Measurements from ENCODE around the gene C1orf105. TPM values are rescaled to one million over a fixed set of nuclear protein-coding genes. Genes with fewer than 3 reads are reported as not detected.
A peak's percentile ranks its signal among the peaks of the same experiment; 100 is the strongest.
"Not testable (repeated sequence)": the region's sequence is repeated elsewhere in the genome, so short reads cannot be mapped to it uniquely, and the experiment has no call there.

The C1orf105 gene
- polyA plus RNA-seq, 4 donors = 0.20 TPM; not detected in 3

- DNase-seq (ENCODE audit: low read depth in 4 of 4, low spot score in 3 of 4) = no peak
Observed at GRCh38 chr1:172482044-172482443, 61.6 kb downstream of the C1orf105 start.

- no peak for DNase-seq (ENCODE audit: low read depth in 4 of 4, low spot score in 3 of 4)
Observed at GRCh38 chr1:172483448-172483847, 63.0 kb downstream of the C1orf105 start.

GRCh38 chr1:172484252-172484651 is 63.8 kb downstream of the C1orf105 start:
- DNase-seq (ENCODE audit: low read depth in 4 of 4, low spot score in 3 of 4) = no peak

GRCh38 chr1:172485626-172486025 is 65.1 kb downstream of the C1orf105 start:
- no peak for DNase-seq (ENCODE audit: low read depth in 4 of 4, low spot score in 3 of 4)

GRCh38 chr1:172486805-172487454 is 66.4 kb downstream of the C1orf105 start:
- DNase-seq (ENCODE audit: low read depth in 4 of 4, low spot score in 3 of 4) = no peak

GRCh38 chr1:172487550-172487949 is 67.1 kb downstream of the C1orf105 start:
- DNase-seq (ENCODE audit: low read depth in 4 of 4, low spot score in 3 of 4) = no peak

- no peak for DNase-seq (ENCODE audit: low read depth in 4 of 4, low spot score in 3 of 4)
Observed at GRCh38 chr1:172488393-172488792, 67.9 kb downstream of the C1orf105 start.

- DNase-seq (ENCODE audit: low read depth in 4 of 4, low spot score in 3 of 4) = no peak
Observed at GRCh38 chr1:172489847-172490246, 69.4 kb downstream of the C1orf105 start.

- no peak for DNase-seq (ENCODE audit: low read depth in 4 of 4, low spot score in 3 of 4)
Observed at GRCh38 chr1:172492421-172492820, 71.9 kb downstream of the C1orf105 start.

- no peak for DNase-seq (ENCODE audit: low read depth in 4 of 4, low spot score in 3 of 4)
Observed at GRCh38 chr1:172494166-172494565, 73.7 kb downstream of the C1orf105 start.

GRCh38 chr1:172496127-172496526 is 75.6 kb downstream of the C1orf105 start:
- DNase-seq (ENCODE audit: low read depth in 4 of 4, low spot score in 3 of 4) = not testable (repeated sequence)

GRCh38 chr1:172496678-172497077 is 76.2 kb downstream of the C1orf105 start:
- DNase-seq (ENCODE audit: low read depth in 4 of 4, low spot score in 3 of 4) = no peak

GRCh38 chr1:172497230-172497629 is 76.7 kb downstream of the C1orf105 start:
- DNase-seq (ENCODE audit: low read depth in 4 of 4, low spot score in 3 of 4) = peak; percentile 20 to 43 (median 33)

GRCh38 chr1:172498857-172499256 is 78.4 kb downstream of the C1orf105 start:
- DNase-seq (ENCODE audit: low read depth in 4 of 4, low spot score in 3 of 4) = no peak

- DNase-seq (ENCODE audit: low read depth in 4 of 4, low spot score in 3 of 4) = no peak
Observed at GRCh38 chr1:172499636-172500141, 79.2 kb downstream of the C1orf105 start.

GRCh38 chr1:172500207-172500606 is 79.7 kb downstream of the C1orf105 start:
- no peak for DNase-seq (ENCODE audit: low read depth in 4 of 4, low spot score in 3 of 4)

GRCh38 chr1:172507741-172508140 is 87.3 kb downstream of the C1orf105 start:
- DNase-seq (ENCODE audit: low read depth in 4 of 4, low spot score in 3 of 4) = no peak

GRCh38 chr1:172510479-172510878 is 90.0 kb downstream of the C1orf105 start:
- no peak for DNase-seq (ENCODE audit: low read depth in 4 of 4, low spot score in 3 of 4)

- DNase-seq (ENCODE audit: low read depth in 4 of 4, low spot score in 3 of 4) = no peak
Observed at GRCh38 chr1:172512591-172512990, 92.1 kb downstream of the C1orf105 start.

GRCh38 chr1:172513479-172513878 is 93.0 kb downstream of the C1orf105 start:
- no peak for DNase-seq (ENCODE audit: low read depth in 4 of 4, low spot score in 3 of 4)

GRCh38 chr1:172514108-172514507 is 93.6 kb downstream of the C1orf105 start:
- DNase-seq (ENCODE audit: low read depth in 4 of 4, low spot score in 3 of 4) = no peak

- DNase-seq (ENCODE audit: low read depth in 4 of 4, low spot score in 3 of 4) = no peak
Observed at GRCh38 chr1:172515436-172515835, 95.0 kb downstream of the C1orf105 start.

GRCh38 chr1:172515927-172516326 is 95.4 kb downstream of the C1orf105 start:
- no peak for DNase-seq (ENCODE audit: low read depth in 4 of 4, low spot score in 3 of 4)

Data from right renal pelvis (tissue), 4 donors.